Measurements from ENCODE around the gene SH3BP4. TPM values are rescaled to one million over a fixed set of nuclear protein-coding genes. Genes with fewer than 3 reads are reported as not detected.

Gene SH3BP4
- total and polyA plus RNA-seq, 2 of the 13 experiments (the other 11 are each of a cell fraction or from before 2014, with no cell fraction given), result 34.6 to 99.1 TPM

- H3K27me3 ChIP-seq (ENCODE audit: control insufficient read depth in 1 of 2, insufficient read depth in 2 of 2, low read length in 2 of 2), result peaks cover 2 to 13% of the 10 kb centered on the region in 2 experiments
- H3K9ac ChIP-seq (ENCODE audit: insufficient read depth, low read depth, low read length), result no peak overlapping the region
- H4K20me1 ChIP-seq (ENCODE audit: insufficient read depth, low read length), result no peaks in the 10 kb centered on the region
- 31% methylated on average over 3 of the region's 3 CpGs for WGBS (ENCODE audit: low lambda C conversion rate)
- ChIA-PET CTCF (ENCODE audit: low intra/inter-chr PET ratio, low total read pairs) (no interaction called here), POLR2A (no interaction called here)
- H3K79me2 ChIP-seq (ENCODE audit: insufficient read depth, low read length), result no peaks in the 10 kb centered on the region
- no peak overlapping the region for H3K27ac ChIP-seq (ENCODE audit: extremely low read length, insufficient read depth, low read length)
- DNase-seq (ENCODE audit: low spot score), result no peak
- H3K9me3 ChIP-seq (ENCODE audit: low read length), result no peaks in the 10 kb centered on the region
- H3K4me1 ChIP-seq (ENCODE audit: insufficient read depth, low read length), result peaks cover 4% of the 10 kb centered on the region
- no peak overlapping the region for H3K4me2 ChIP-seq (ENCODE audit: low read depth, low read length)
- FAIRE-seq, result no peak
- H2AFZ ChIP-seq (ENCODE audit: low read length), result no peak overlapping the region
- intact Hi-C loops (cut with micrococcal nuclease; ENCODE audit: unreplicated experiment), result no loop called here
- ATAC-seq, result no peak
- in situ Hi-C loops (cut with HindIII; ENCODE audit: extremely low pct_ligation_motif_present, low pct_unique_long_range_greater_than_20kb), result no loop called here
- H3K4me3 ChIP-seq (replicated peaks in 1 of 3; ENCODE audit: insufficient read depth in 1 of 3, low read depth in 2 of 3, low read length in 3 of 3), result no peak overlapping the region
- H3K36me3 ChIP-seq (replicated peaks in 1 of 2; ENCODE audit: control insufficient read depth in 1 of 2, insufficient read depth in 2 of 2, low read length in 2 of 2), result no peaks in the 10 kb centered on the region
- BruUV-seq (replicated peaks), result no TSS peak
- TF ChIP-seq ZNF207 (IDR thresholded peaks at IDR 0.05; ENCODE audit: borderline replicate concordance), result no peak
- no peak for TF ChIP-seq HINFP (CRISPR knock-in tag; IDR thresholded peaks at IDR 0.05; ENCODE audit: low read depth)
- TF ChIP-seq CENPX (CRISPR knock-in tag; IDR thresholded peaks at IDR 0.05), result no peak
- TF ChIP-seq ATF6 (CRISPR knock-in tag; conservative IDR thresholded peaks at IDR 0.05), result no peak
- TF ChIP-seq PAWR (CRISPR knock-in tag; IDR thresholded peaks at IDR 0.05; ENCODE audit: borderline replicate concordance), result no peak
- no peak for TF ChIP-seq ZNF318 (CRISPR knock-in tag; IDR thresholded peaks at IDR 0.05)
- TF ChIP-seq SIX4 (CRISPR knock-in tag; IDR thresholded peaks at IDR 0.05), result no peak
- no peak for TF ChIP-seq E2F5 (CRISPR knock-in tag; conservative IDR thresholded peaks at IDR 0.05)
Measured at GRCh38 chr2:235068701-235069100, 116.9 kb downstream of the SH3BP4 start.

All from HepG2 (cell line).